ENCODE measurements around the gene C21orf58. TPM values are rescaled to one million over a fixed set of nuclear protein-coding genes. Genes with fewer than 3 reads are reported as not detected.

Gene C21orf58
- polyA plus RNA-seq, 3 donors = 11.8 to 21.1 (median 14.9) TPM

- DNase-seq (ENCODE audit: extremely low read depth in 1 of 11, low read depth in 9 of 11, low spot score in 4 of 11) = no peak
Measured at GRCh38 chr21:46356005-46356338, 32.3 kb upstream of the C21orf58 start.

GRCh38 chr21:46355161-46356004 is 31.7 kb upstream of the C21orf58 start:
- DNase-seq (ENCODE audit: extremely low read depth in 1 of 11, low read depth in 9 of 11, low spot score in 4 of 11) = no peak

- DNase-seq (ENCODE audit: extremely low read depth in 1 of 11, low read depth in 9 of 11, low spot score in 4 of 11) = no peak
Measured at GRCh38 chr21:46354518-46354917, 30.8 kb upstream of the C21orf58 start.

- DNase-seq (ENCODE audit: extremely low read depth in 1 of 11, low read depth in 9 of 11, low spot score in 4 of 11) = no peak
Measured at GRCh38 chr21:46354046-46354445, 30.4 kb upstream of the C21orf58 start.

- DNase-seq (ENCODE audit: extremely low read depth in 1 of 11, low read depth in 9 of 11, low spot score in 4 of 11) = no peak
Measured at GRCh38 chr21:46352913-46353312, 29.2 kb upstream of the C21orf58 start.

GRCh38 chr21:46352164-46352515 is 28.5 kb upstream of the C21orf58 start:
- no peak for DNase-seq (ENCODE audit: extremely low read depth in 1 of 11, low read depth in 9 of 11, low spot score in 4 of 11)

- DNase-seq (ENCODE audit: extremely low read depth in 1 of 11, low read depth in 9 of 11, low spot score in 4 of 11) = no peak
Measured at GRCh38 chr21:46351476-46352163, 27.9 kb upstream of the C21orf58 start.

- DNase-seq (ENCODE audit: extremely low read depth in 1 of 11, low read depth in 9 of 11, low spot score in 4 of 11) = no peak
Measured at GRCh38 chr21:46350981-46351380, 27.3 kb upstream of the C21orf58 start.

GRCh38 chr21:46350571-46350970 is 26.9 kb upstream of the C21orf58 start:
- no peak for DNase-seq (ENCODE audit: extremely low read depth in 1 of 11, low read depth in 9 of 11, low spot score in 4 of 11)

GRCh38 chr21:46349134-46349760 is 25.6 kb upstream of the C21orf58 start:
- DNase-seq (ENCODE audit: extremely low read depth in 1 of 11, low read depth in 9 of 11, low spot score in 4 of 11) = no peak

- no peak for DNase-seq (ENCODE audit: extremely low read depth in 1 of 11, low read depth in 9 of 11, low spot score in 4 of 11)
Measured at GRCh38 chr21:46347791-46348381, 24.2 kb upstream of the C21orf58 start.

GRCh38 chr21:46347203-46347550 is 23.5 kb upstream of the C21orf58 start:
- DNase-seq (ENCODE audit: extremely low read depth in 1 of 11, low read depth in 9 of 11, low spot score in 4 of 11) = no peak

GRCh38 chr21:46346296-46347202 is 22.9 kb upstream of the C21orf58 start:
- no peak for DNase-seq (ENCODE audit: extremely low read depth in 1 of 11, low read depth in 9 of 11, low spot score in 4 of 11)

- no peak for DNase-seq (ENCODE audit: extremely low read depth in 1 of 11, low read depth in 9 of 11, low spot score in 4 of 11)
Measured at GRCh38 chr21:46345861-46346260, 22.2 kb upstream of the C21orf58 start.

GRCh38 chr21:46344219-46344915 is 20.7 kb upstream of the C21orf58 start:
- no peak for DNase-seq (ENCODE audit: extremely low read depth in 1 of 11, low read depth in 9 of 11, low spot score in 4 of 11)

GRCh38 chr21:46340998-46341397 is 17.3 kb upstream of the C21orf58 start:
- no peak for DNase-seq (ENCODE audit: extremely low read depth in 1 of 11, low read depth in 9 of 11, low spot score in 4 of 11)

- DNase-seq (ENCODE audit: extremely low read depth in 1 of 11, low read depth in 9 of 11, low spot score in 4 of 11) = no peak
Measured at GRCh38 chr21:46336603-46337002, 12.9 kb upstream of the C21orf58 start.

GRCh38 chr21:46334351-46335140 is 10.9 kb upstream of the C21orf58 start:
- no peak for DNase-seq (ENCODE audit: extremely low read depth in 1 of 11, low read depth in 9 of 11, low spot score in 4 of 11)

Measured in renal cortex interstitium (tissue), 11 donors.